DMS 273 (cell line): ENCODE measurements around the gene SLC4A7.
"Not testable (repeated sequence)": the region's sequence is repeated elsewhere in the genome, so short reads cannot be mapped to it uniquely, and the experiment has no call there.

Experiments used
- DNase-seq: peaks from one replicate; lab custom pipeline; 2025; ENCODE audit not compliant: unreplicated experiment; lab: John Stamatoyannopoulos, UW

The SLC4A7 gene

GRCh38 chr3:27484015-27484844 is at the start of gene SLC4A7:
Gene SLC4A7, minus strand, starts transcription at chr3:27484384. Its CDS starts 258 bp downstream, at chr3:27484126.
- peak; percentile 95 for DNase-seq

DNA sequence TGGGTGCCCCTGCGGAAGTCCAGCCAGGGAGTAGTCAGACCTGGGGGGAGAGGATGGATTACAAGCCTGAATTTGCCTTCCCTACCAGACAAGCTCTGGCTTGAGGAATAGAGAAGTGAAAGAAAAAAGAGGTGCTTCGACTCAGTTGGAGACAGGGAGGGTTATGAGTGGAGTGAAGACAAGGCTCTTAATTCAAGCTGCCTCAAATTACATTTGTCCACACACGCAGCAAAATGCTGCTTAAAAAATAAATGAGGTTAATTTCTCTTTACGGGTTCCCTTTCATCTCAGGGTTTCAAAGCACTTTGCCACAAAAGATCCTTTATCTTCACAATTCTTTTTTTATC is 49.0 kb upstream of the SLC4A7 start:
- DNase-seq: no peak

GRCh38 chr3:27532426-27533260 is 48.5 kb upstream of the SLC4A7 start:
- DNase-seq: no peak

- not testable (repeated sequence) for DNase-seq
Measured at GRCh38 chr3:27531193-27531751, 47.1 kb upstream of the SLC4A7 start.

GRCh38 chr3:27528791-27529190 is 44.6 kb upstream of the SLC4A7 start:
- no peak for DNase-seq

DNA sequence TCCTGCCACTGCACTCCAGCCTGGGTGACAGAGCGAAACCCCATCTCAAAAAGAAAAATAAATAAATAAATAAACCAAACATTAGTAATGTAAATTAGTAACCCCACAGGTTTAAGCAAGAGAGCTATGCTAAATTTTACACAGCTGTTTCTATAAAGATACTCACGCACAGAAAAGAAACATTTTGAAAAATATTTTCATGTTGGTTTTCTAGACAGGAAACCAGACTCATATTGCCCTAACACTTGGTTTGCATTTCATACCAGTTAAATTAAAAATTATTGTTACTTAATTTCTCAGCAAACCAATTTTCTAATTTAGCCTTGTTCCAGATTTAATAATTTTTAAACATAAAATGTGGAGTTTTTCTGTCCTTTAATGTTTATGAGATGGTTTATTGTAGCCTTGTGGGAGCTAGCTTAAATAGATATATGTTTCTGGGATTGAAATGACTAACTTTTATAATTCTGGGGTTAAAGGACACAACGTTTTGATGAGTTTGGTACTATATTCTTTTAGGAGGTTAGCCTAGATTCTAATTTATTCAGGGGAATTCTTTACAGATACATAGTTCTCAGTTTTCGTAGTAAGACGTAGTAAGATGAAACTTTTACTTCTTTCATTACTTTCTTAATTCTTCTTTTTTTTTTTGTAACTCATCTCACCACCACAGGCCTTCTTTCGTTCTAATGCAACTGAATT is 42.6 kb upstream of the SLC4A7 start:
- DNase-seq: no peak

GRCh38 chr3:27521872-27522265 is 37.7 kb upstream of the SLC4A7 start:
- no peak for DNase-seq

- peak; percentile 17 for DNase-seq
Measured at GRCh38 chr3:27521179-27521871, 37.1 kb upstream of the SLC4A7 start.

DNA sequence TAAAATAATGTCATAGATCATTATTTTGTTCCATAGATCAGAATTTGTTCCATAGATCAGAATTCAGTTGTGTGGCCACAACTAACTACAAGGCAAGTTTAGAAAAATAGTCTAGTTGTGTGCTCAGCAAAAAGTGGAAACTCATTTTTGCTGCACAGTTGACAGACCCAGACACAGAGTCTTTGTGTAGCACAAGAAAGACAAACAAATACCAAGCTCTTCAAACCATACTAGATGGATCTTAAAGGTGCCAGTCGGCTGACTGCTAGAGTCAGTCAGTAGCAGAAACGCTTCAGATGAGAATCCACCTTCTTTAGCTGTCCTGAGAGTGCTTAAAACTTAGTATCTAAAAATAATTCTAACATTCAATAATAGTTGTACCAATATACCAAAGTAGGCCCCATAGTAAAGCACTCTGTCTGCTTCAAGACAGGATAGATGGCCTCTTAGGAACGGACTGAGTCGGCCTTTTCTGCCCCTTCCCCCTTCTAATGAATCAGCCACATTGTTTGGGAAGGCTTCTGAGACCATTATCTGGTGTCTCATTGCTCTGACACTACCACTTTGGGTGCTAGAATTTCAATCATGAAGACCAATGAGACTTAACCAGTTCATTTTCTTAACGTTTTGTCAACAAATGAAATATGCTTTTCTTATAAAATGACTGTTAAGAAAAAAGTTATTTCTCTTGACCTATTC is 27.7 kb upstream of the SLC4A7 start:
- DNase-seq: no peak

GRCh38 chr3:27509376-27509775 is 25.2 kb upstream of the SLC4A7 start:
- no peak for DNase-seq

DNA sequence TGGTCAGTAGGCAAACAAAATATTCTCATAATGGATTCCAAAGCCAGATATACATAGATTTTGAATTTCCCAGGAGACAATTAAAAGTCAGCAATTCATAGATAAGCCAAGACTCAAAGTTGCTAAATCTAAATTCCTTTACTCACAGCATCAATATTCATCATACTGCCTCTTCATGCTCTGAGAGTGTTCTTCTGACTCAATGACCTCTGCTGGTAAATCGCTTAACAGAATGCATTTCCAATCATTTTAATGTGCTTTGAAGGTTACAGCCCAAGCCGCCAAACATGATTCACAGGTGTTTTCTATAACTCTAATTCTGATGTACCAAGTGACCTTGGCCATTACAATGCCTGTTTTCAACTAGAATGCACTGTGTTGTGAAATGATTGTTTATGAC is 24.2 kb upstream of the SLC4A7 start:
- no peak for DNase-seq

DNA sequence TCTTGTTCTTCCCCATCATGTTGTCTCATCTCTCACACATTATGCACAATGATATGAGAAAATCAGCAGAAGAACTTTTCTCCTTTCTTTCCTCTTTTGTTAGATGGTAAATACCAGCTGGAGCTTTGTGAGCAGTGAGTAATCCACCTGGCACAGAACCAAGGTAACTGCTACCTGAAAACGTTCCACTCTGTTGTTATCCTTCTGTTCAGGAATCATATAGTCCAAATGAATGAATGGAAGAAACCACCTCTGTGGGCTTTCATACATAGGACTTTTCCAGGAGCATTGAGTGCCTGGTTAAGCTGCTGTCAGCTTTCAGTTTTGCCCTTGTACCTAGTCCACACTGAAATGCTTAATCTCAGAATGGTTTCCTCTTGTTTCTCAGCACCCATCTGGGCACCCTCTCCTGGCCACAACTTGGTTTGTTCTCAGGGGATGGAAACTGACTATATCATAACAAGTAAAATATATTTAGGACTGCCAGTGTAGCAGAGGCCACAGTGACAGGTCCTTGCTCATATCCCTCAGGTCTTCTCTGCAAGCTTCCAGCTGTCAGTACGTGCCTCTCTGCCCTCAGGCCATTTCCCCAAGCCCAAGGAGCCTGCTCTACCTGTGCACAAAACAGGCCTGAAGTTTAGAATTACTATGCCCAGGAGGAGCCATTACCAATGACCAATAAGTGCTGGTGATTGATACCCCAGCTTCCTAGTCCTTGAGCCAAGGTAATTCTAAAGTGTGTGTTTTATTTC is 23.5 kb upstream of the SLC4A7 start:
- peak; percentile 30 for DNase-seq

DNA sequence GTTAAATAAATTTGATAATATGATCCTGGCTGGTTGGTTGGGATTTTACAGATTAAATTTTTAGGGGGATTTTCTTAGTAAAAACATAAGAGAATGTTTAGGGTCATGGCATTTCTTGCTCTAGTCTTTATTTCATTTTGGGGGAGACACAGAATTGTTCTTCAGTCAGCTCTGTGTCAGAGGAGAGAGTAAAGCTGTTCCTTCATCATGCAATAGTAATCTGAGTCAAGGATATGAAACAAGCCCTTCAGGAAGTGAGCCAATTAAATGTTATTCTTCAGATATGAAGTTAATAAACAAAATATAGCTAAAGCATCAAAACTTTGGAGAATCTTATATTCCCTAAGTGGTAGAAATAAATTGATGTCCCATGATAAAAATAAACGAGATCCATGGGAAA is 22.9 kb upstream of the SLC4A7 start:
- no peak for DNase-seq

DNA sequence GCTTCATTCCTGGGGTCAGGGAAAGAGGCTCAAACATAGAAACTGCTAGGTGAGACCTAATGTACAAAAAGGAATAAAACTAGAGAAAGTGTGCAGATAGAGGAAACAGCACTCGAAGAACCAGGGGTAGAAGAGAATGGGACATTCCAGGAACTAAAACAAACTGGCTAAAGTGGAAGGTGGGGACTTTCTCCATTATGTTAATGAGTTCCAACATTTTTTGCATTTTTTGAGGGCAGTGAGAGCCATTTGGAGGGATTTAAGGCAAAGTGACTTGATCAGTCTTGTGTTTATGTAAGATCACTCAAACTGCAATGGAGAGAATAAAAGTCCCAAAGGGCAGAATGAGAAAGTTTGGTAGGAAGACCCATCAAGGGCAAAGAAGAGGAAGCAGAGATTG is 20.6 kb upstream of the SLC4A7 start:
- DNase-seq: no peak

DNA sequence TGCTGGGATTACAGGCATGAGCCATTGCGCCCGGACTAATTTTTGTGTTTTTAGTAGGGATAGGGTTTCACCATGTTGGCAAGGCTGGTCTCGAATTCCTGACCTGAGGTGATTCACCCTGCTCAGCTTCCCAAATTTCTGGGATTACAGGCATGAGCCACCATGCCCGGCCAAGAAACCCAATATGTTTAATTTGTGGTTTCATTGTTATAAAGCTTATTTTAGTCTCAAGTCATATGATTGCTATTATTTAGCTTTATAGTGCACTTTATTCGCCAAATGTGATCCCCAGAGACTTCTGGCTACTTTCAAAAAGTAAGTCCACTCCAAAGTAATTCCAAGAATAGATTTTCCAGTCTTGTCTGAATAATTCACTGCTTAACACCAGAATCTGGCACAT is 19.3 kb upstream of the SLC4A7 start:
- peak; percentile 2 for DNase-seq

- DNase-seq: no peak
Measured at GRCh38 chr3:27501759-27502158, 17.6 kb upstream of the SLC4A7 start.

GRCh38 chr3:27500986-27501385 is 16.8 kb upstream of the SLC4A7 start:
- no peak for DNase-seq

GRCh38 chr3:27500035-27500434 is 15.9 kb upstream of the SLC4A7 start:
- DNase-seq: no peak

DNA sequence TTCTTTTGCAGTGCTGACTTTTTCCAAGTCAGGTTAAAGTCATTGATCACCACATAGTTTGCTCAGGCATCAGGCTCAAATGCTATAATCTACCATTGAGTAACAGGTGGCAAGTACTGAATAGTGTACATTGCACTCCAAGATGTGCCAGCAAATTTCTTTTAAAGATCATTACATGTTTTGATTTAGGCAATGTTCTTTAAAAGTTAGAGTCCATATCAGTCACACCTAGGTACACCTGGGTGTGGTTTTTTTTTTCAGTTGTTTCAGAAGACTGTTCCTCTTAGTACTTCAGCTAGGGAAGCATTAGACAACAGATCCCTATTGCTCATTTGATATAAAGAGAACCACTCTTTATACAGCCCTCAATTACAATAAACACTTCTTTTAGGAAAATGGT is 10.6 kb upstream of the SLC4A7 start:
- DNase-seq: no peak
